ENCODE measurements around the gene HEYL.

The HEYL gene

GRCh38 chr1:39574646-39575045 lies 64.8 kb downstream of the HEYL start:
- DNase-seq (ENCODE audit: low spot score) = no peak
- TF ChIP-seq CTCF (IDR thresholded peaks at IDR 0.05; ENCODE audit: extremely low read depth, insufficient read depth, missing control alignments) = no peak
- in situ Hi-C loops (cut with MboI; ENCODE audit: low pct_unique_long_range_greater_than_20kb, low sequenced_read_pairs, unreplicated experiment) = no loop called here
